ENCODE measurements around the gene BLVRA.
"Not testable (repeated sequence)": the region's sequence is repeated elsewhere in the genome, so short reads cannot be mapped to it uniquely, and the experiment has no call there.

The BLVRA gene

DNA sequence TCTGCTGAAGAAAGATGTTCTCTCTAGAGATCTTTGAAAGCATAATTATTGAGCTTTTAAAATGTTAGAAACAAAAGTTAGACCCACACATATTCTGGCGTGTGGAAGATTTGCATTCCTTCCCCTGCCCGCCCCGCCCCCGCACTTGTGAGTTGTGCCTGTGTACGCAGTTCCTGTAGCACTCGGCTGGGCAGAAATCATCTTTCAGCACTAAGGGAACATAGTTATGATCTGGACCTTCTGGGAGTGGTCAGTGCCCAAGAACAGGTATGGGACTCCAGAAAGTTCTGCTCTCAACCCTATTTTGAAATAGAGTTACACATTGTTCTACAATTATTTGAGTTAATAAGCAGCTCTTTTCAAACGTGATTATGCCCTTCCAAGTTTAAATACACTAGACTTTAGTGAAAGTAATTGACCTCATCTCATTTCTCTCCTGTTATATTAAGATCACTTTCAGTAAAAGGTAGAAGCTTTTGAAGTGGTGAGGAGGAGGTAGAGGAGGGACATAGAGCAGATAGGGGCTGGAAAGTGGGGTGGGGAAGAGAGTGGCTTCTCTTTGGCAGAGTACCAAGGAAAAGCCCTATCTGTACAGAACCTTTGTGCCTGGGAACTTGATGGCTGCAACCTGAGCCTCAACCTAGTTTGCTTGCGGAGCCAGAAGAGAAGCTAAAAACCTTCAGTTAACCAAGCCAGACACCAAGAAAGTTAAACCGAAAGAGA, 5.7 kb downstream of the BLVRA start:
- Histone ChIP-seq H3K4me3 (ENCODE audit: low read depth, low read length) (no peak overlapping the region), H3K27me3 (ENCODE audit: control insufficient read depth, insufficient read depth, low read length) (peaks cover 5% of the 10 kb centered on the region), H3K36me3 (ENCODE audit: control insufficient read depth, insufficient read depth, low read length) (no peaks in the 10 kb centered on the region), H3K9ac (ENCODE audit: low read depth, low read length) (no peak overlapping the region), H3K4me1 (ENCODE audit: control insufficient read depth, insufficient read depth, low read length) (peaks cover 10% of the 10 kb centered on the region), H3K9me3 (ENCODE audit: control insufficient read depth, insufficient read depth, low read length) (no peaks in the 10 kb centered on the region)

- H3K4me1 ChIP-seq (ENCODE audit: control insufficient read depth, insufficient read depth, low read length): peaks cover 10% of the 10 kb centered on the region
- H3K9me3 ChIP-seq (ENCODE audit: control insufficient read depth, insufficient read depth, low read length): no peaks in the 10 kb centered on the region
- no peak overlapping the region for H3K4me3 ChIP-seq (ENCODE audit: low read depth, low read length)
- no peaks in the 10 kb centered on the region for H3K36me3 ChIP-seq (ENCODE audit: control insufficient read depth, insufficient read depth, low read length)
- no peaks in the 10 kb centered on the region for H3K27me3 ChIP-seq (ENCODE audit: control insufficient read depth, insufficient read depth, low read length)
- no peak overlapping the region for H3K9ac ChIP-seq (ENCODE audit: low read depth, low read length)
These were observed 6.5 kb downstream of the BLVRA start for GRCh38 chr7:43764807-43765491.

DNA sequence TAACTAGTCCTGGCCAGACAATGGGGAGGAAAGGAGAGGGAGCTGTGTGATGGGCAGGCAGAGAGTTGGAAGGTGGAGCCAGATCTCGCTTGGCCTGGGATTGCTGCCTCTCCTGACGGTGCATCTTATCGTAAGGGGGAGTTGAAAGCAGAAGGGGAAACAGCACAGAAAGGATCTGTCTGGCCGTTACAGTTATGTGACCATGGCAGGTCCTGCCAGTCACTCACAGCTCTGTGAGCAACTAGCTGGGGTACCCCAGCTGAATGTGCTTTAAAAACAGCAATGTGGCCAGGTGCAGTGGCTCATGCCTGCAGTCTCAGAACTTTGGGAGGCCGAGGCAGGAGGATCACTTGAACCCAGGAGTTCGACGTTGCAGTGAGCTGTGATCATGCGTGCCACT, 8.1 kb downstream of the BLVRA start:
- H3K9ac ChIP-seq (ENCODE audit: low read depth, low read length): no peak overlapping the region
- H3K9me3 ChIP-seq (ENCODE audit: control insufficient read depth, insufficient read depth, low read length): no peaks in the 10 kb centered on the region
- H3K4me3 ChIP-seq (ENCODE audit: low read depth, low read length): no peak overlapping the region
- peaks cover 3% of the 10 kb centered on the region for H3K36me3 ChIP-seq (ENCODE audit: control insufficient read depth, insufficient read depth, low read length)
- no peaks in the 10 kb centered on the region for H3K27me3 ChIP-seq (ENCODE audit: control insufficient read depth, insufficient read depth, low read length)
- H3K4me1 ChIP-seq (ENCODE audit: control insufficient read depth, insufficient read depth, low read length): peaks cover 10% of the 10 kb centered on the region

DNA sequence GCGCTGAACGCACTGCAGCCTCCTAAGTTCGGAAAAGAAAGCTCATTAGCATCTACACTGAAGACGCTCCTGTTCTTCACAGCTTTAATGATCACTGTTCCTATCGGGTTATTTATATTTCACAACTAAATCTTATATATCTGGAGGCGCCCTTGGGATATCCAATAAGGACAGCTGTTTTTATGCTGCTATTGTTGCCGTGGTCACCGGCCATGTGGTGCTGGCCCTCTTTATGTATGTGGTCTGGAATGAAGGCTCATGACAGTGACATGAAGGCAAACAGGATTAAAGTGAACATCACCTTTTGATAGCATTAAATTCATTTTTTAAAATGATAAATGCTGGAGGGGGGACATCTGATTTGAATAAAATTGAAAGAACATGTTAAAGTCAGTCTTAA, 8.8 kb downstream of the BLVRA start:
- no peak overlapping the region for H3K4me3 ChIP-seq (ENCODE audit: low read depth, low read length)
- no peaks in the 10 kb centered on the region for H3K9me3 ChIP-seq (ENCODE audit: control insufficient read depth, insufficient read depth, low read length)
- H3K36me3 ChIP-seq (ENCODE audit: control insufficient read depth, insufficient read depth, low read length): peaks cover 3% of the 10 kb centered on the region
- no peaks in the 10 kb centered on the region for H3K27me3 ChIP-seq (ENCODE audit: control insufficient read depth, insufficient read depth, low read length)
- H3K9ac ChIP-seq (ENCODE audit: low read depth, low read length): no peak overlapping the region
- peaks cover 10% of the 10 kb centered on the region for H3K4me1 ChIP-seq (ENCODE audit: control insufficient read depth, insufficient read depth, low read length)

- H3K4me1 ChIP-seq (ENCODE audit: control insufficient read depth, insufficient read depth, low read length): peaks cover 9% of the 10 kb centered on the region
- no peak overlapping the region for H3K9ac ChIP-seq (ENCODE audit: low read depth, low read length)
- no peak overlapping the region for H3K4me3 ChIP-seq (ENCODE audit: low read depth, low read length)
- H3K36me3 ChIP-seq (ENCODE audit: control insufficient read depth, insufficient read depth, low read length): peaks cover 3% of the 10 kb centered on the region
- no peaks in the 10 kb centered on the region for H3K9me3 ChIP-seq (ENCODE audit: control insufficient read depth, insufficient read depth, low read length)
- no peaks in the 10 kb centered on the region for H3K27me3 ChIP-seq (ENCODE audit: control insufficient read depth, insufficient read depth, low read length)
These were observed 9.9 kb downstream of the BLVRA start for GRCh38 chr7:43768201-43768886.

DNA sequence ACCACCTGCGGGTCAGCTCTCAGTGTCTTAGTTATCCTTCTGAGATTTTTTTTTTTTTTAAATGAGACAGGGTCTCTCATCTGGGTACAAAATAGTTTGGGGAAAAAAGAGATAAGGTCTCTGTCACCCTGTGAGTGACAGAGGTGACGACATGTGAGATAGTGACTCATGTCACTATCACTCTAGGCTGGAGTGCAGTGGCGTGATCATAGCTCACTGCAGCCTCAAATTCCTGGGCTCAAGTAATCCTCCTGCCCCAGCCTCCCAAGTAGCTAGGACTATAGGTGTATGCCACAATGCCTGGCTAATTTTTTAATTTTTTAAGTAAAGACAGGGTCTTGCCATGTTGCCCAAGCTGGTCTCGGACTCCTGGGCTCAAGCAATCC, 10.4 kb downstream of the BLVRA start:
- Histone ChIP-seq H3K4me1 (ENCODE audit: control insufficient read depth, insufficient read depth, low read length) (peaks cover 5% of the 10 kb centered on the region), H3K36me3 (ENCODE audit: control insufficient read depth, insufficient read depth, low read length) (peaks cover 3% of the 10 kb centered on the region), H3K9me3 (ENCODE audit: control insufficient read depth, insufficient read depth, low read length) (no peaks in the 10 kb centered on the region), H3K4me3 (ENCODE audit: low read depth, low read length) (no peak overlapping the region), H3K9ac (ENCODE audit: low read depth, low read length) (no peak overlapping the region), H3K27me3 (ENCODE audit: control insufficient read depth, insufficient read depth, low read length) (no peaks in the 10 kb centered on the region)

DNA sequence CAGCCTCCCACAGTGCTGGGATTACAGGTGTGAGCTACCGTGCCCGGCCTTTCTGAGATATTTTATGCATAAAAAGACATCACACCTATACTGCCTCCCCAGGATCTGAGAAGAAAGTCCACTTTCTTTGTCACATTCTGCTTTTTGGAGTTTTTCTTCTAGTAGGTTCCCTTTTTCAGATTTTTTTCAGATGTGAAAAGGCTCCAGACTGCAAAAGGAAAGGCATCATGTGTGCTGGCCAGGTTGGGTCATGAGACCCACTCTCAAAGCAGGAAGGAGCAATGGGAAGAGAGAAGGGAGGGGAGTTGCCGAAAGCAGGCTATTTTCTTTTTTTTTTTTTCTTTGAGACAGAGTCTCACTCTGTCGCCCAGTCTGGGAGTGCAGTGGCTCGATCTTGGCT, 10.8 kb downstream of the BLVRA start:
- Histone ChIP-seq H3K9ac (ENCODE audit: low read depth, low read length) (no peak overlapping the region), H3K9me3 (ENCODE audit: control insufficient read depth, insufficient read depth, low read length) (no peaks in the 10 kb centered on the region), H3K4me1 (ENCODE audit: control insufficient read depth, insufficient read depth, low read length) (peaks cover 2% of the 10 kb centered on the region), H3K36me3 (ENCODE audit: control insufficient read depth, insufficient read depth, low read length) (peaks cover 3% of the 10 kb centered on the region), H3K27me3 (ENCODE audit: control insufficient read depth, insufficient read depth, low read length) (no peaks in the 10 kb centered on the region), H3K4me3 (ENCODE audit: low read depth, low read length) (no peak overlapping the region)

DNA sequence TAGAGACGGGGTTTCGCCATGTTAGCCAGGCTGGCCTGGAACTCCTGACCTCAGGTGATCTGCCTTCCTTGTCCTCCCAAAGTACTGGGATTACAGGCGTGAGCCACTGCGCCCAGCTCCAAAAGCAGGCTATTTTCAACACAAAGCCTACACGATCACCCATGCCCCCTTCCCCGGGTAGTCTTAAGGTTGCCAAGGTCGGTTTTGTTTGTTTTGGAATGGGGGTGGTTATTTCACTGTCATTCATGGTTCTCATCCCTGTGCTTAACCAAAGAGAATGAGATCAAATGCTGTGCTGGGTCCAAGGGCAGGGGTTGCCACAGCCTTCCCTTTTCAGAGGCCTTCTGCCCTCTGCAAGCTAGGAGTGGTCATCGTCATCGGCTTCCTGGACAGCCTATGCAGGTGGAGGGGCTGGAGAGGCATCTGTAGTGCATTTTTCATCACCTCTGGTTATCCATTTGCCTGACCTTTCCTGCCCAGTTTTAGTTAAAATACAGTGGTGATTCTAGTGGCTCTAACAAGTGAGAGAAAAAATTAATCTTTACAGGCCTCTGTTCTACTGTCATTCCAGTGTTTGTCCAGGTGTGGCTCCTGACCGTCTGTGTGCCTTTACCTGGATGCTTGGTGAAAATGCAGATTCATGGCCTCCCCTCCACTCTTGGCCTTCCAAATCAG, 11.4 kb downstream of the BLVRA start:
- H3K4me1 ChIP-seq (ENCODE audit: control insufficient read depth, insufficient read depth, low read length): no peaks in the 10 kb centered on the region
- H3K36me3 ChIP-seq (ENCODE audit: control insufficient read depth, insufficient read depth, low read length): peaks cover 3% of the 10 kb centered on the region
- no peak overlapping the region for H3K4me3 ChIP-seq (ENCODE audit: low read depth, low read length)
- H3K27me3 ChIP-seq (ENCODE audit: control insufficient read depth, insufficient read depth, low read length): no peaks in the 10 kb centered on the region
- H3K9ac ChIP-seq (ENCODE audit: low read depth, low read length): no peak overlapping the region
- no peaks in the 10 kb centered on the region for H3K9me3 ChIP-seq (ENCODE audit: control insufficient read depth, insufficient read depth, low read length)

DNA sequence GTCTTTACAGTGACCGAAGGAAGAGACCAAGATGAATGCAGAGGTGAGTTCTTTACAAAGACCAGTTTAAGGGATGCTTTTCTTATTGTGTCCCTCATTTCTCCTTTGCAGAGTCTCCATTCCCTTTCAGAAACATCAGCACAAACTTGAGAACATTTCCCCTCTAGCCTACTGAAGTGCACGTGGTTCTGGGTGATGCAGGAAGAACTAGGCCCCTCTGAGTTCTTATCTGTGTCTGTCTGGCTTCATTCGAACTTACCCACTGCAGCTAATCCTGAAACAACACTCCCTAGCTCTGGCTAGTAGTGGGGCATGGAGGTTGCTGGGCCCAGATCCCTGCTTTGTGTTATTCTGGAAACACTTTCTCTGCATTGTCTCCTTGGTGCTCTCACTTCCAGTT, 12.6 kb downstream of the BLVRA start:
- peaks cover 3% of the 10 kb centered on the region for H3K36me3 ChIP-seq (ENCODE audit: control insufficient read depth, insufficient read depth, low read length)
- H3K27me3 ChIP-seq (ENCODE audit: control insufficient read depth, insufficient read depth, low read length): no peaks in the 10 kb centered on the region
- H3K9ac ChIP-seq (ENCODE audit: low read depth, low read length): no peak overlapping the region
- no peaks in the 10 kb centered on the region for H3K9me3 ChIP-seq (ENCODE audit: control insufficient read depth, insufficient read depth, low read length)
- no peak overlapping the region for H3K4me3 ChIP-seq (ENCODE audit: low read depth, low read length)
- no peaks in the 10 kb centered on the region for H3K4me1 ChIP-seq (ENCODE audit: control insufficient read depth, insufficient read depth, low read length)

GRCh38 chr7:43771573-43771972, 13.1 kb downstream of the BLVRA start:
- Histone ChIP-seq H3K4me3 (ENCODE audit: low read depth, low read length) (no peak overlapping the region), H3K36me3 (ENCODE audit: control insufficient read depth, insufficient read depth, low read length) (peaks cover 3% of the 10 kb centered on the region), H3K9me3 (ENCODE audit: control insufficient read depth, insufficient read depth, low read length) (no peaks in the 10 kb centered on the region), H3K9ac (ENCODE audit: low read depth, low read length) (no peak overlapping the region), H3K4me1 (ENCODE audit: control insufficient read depth, insufficient read depth, low read length) (no peaks in the 10 kb centered on the region), H3K27me3 (ENCODE audit: control insufficient read depth, insufficient read depth, low read length) (no peaks in the 10 kb centered on the region)

DNA sequence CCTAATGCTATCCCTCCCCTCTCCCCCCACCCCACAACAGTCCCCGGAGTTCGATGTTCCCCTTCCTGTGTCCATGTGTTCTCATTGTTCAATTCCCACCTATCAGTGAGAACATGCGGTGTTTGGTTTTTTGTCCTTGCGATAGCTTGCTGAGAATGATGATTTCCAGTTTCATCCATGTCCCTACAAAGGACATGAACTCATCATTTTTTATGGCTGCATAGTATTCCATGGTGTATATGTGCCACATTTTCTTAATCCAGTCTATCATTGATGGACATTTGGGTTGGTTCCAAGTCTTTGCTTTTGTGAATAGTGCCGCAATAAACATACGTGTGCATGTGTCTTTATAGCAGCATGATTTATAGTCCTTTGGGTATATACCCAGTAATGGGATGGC, 14.8 kb downstream of the BLVRA start:
- H3K9ac ChIP-seq (ENCODE audit: low read depth, low read length); H3K4me3 ChIP-seq (ENCODE audit: low read depth, low read length); H3K4me1 ChIP-seq (ENCODE audit: control insufficient read depth, insufficient read depth, low read length); H3K36me3 ChIP-seq (ENCODE audit: control insufficient read depth, insufficient read depth, low read length); H3K9me3 ChIP-seq (ENCODE audit: control insufficient read depth, insufficient read depth, low read length); H3K27me3 ChIP-seq (ENCODE audit: control insufficient read depth, insufficient read depth, low read length): not testable (repeated sequence)

All from iPS-15b (cell line).